Measurements from ENCODE around the gene POLR1A.

POLR1A gene

GRCh38 chr2:86020984-86021383 lies 84.7 kb downstream of the POLR1A start:
- Histone ChIP-seq H3K9me3 (ENCODE audit: severe bottlenecking) (no peaks in the 10 kb centered on the region), H3K36me3 (ENCODE audit: low read depth) (no peaks in the 10 kb centered on the region), H3K27ac (ENCODE audit: poor library complexity, severe bottlenecking) (no peak overlapping the region), H3K4me3 (ENCODE audit: severe bottlenecking) (no peak overlapping the region), H3K4me1 (ENCODE audit: insufficient read depth, poor library complexity, severe bottlenecking) (peaks cover 10% of the 10 kb centered on the region), H3K27me3 (ENCODE audit: insufficient read depth, poor library complexity, severe bottlenecking) (no peaks in the 10 kb centered on the region)
- no peak for TF ChIP-seq CTCF (IDR thresholded peaks at IDR 0.05; ENCODE audit: poor library complexity, severe bottlenecking)
- DNase-seq (ENCODE audit: low spot score) = no peak
- ATAC-seq (ENCODE audit: low read depth) = no peak

GRCh38 chr2:86019121-86019520 lies 86.6 kb downstream of the POLR1A start:
- DNase-seq (ENCODE audit: low spot score) = no peak
- peaks cover 3% of the 10 kb centered on the region for H3K9me3 ChIP-seq (ENCODE audit: severe bottlenecking)
- no peaks in the 10 kb centered on the region for H3K36me3 ChIP-seq (ENCODE audit: low read depth)
- no peak overlapping the region for H3K4me3 ChIP-seq (ENCODE audit: severe bottlenecking)
- no peaks in the 10 kb centered on the region for H3K27me3 ChIP-seq (ENCODE audit: insufficient read depth, poor library complexity, severe bottlenecking)
- TF ChIP-seq CTCF (IDR thresholded peaks at IDR 0.05; ENCODE audit: poor library complexity, severe bottlenecking) = no peak
- ATAC-seq (ENCODE audit: low read depth) = no peak
- peaks cover 10% of the 10 kb centered on the region for H3K4me1 ChIP-seq (ENCODE audit: insufficient read depth, poor library complexity, severe bottlenecking)
- no peak overlapping the region for H3K27ac ChIP-seq (ENCODE audit: poor library complexity, severe bottlenecking)

- ATAC-seq (ENCODE audit: low read depth) (peak; percentile 79), DNase-seq (ENCODE audit: low spot score) (peak; percentile 79)
- peaks cover 10% of the 10 kb centered on the region for H3K4me1 ChIP-seq (ENCODE audit: insufficient read depth, poor library complexity, severe bottlenecking)
- H3K9me3 ChIP-seq (ENCODE audit: severe bottlenecking) = peaks cover 3% of the 10 kb centered on the region
- H3K27me3 ChIP-seq (ENCODE audit: insufficient read depth, poor library complexity, severe bottlenecking) = no peaks in the 10 kb centered on the region
- H3K4me3 ChIP-seq (ENCODE audit: severe bottlenecking) = no peak overlapping the region
- no peak for TF ChIP-seq CTCF (IDR thresholded peaks at IDR 0.05; ENCODE audit: poor library complexity, severe bottlenecking)
- H3K27ac ChIP-seq (ENCODE audit: poor library complexity, severe bottlenecking) = no peak overlapping the region
- H3K36me3 ChIP-seq (ENCODE audit: low read depth) = no peaks in the 10 kb centered on the region
Observed at GRCh38 chr2:86017901-86018896, 87.5 kb downstream of the POLR1A start.

- Histone ChIP-seq H3K4me1 (ENCODE audit: insufficient read depth, poor library complexity, severe bottlenecking) (peaks cover 10% of the 10 kb centered on the region), H3K36me3 (ENCODE audit: low read depth) (no peaks in the 10 kb centered on the region), H3K4me3 (ENCODE audit: severe bottlenecking) (no peak overlapping the region), H3K27me3 (ENCODE audit: insufficient read depth, poor library complexity, severe bottlenecking) (no peaks in the 10 kb centered on the region), H3K9me3 (ENCODE audit: severe bottlenecking) (peaks cover 3% of the 10 kb centered on the region), H3K27ac (ENCODE audit: poor library complexity, severe bottlenecking) (no peak overlapping the region)
- DNase-seq (ENCODE audit: low spot score) (peak; percentile 17), ATAC-seq (ENCODE audit: low read depth) (no peak)
- no peak for TF ChIP-seq CTCF (IDR thresholded peaks at IDR 0.05; ENCODE audit: poor library complexity, severe bottlenecking)
Observed at GRCh38 chr2:86016581-86016980, 89.1 kb downstream of the POLR1A start.

GRCh38 chr2:86015699-86016098 lies 90.0 kb downstream of the POLR1A start:
- Histone ChIP-seq H3K9me3 (ENCODE audit: severe bottlenecking) (peaks cover 3% of the 10 kb centered on the region), H3K4me1 (ENCODE audit: insufficient read depth, poor library complexity, severe bottlenecking) (peaks cover 10% of the 10 kb centered on the region), H3K4me3 (ENCODE audit: severe bottlenecking) (no peak overlapping the region), H3K27me3 (ENCODE audit: insufficient read depth, poor library complexity, severe bottlenecking) (no peaks in the 10 kb centered on the region), H3K36me3 (ENCODE audit: low read depth) (no peaks in the 10 kb centered on the region), H3K27ac (ENCODE audit: poor library complexity, severe bottlenecking) (no peak overlapping the region)
- DNase-seq (ENCODE audit: low spot score) = no peak
- ATAC-seq (ENCODE audit: low read depth) = no peak
- TF ChIP-seq CTCF (IDR thresholded peaks at IDR 0.05; ENCODE audit: poor library complexity, severe bottlenecking) = no peak
